Colonic mucosa (tissue), 4 donors: ENCODE results near the gene GJC3. TPM values are rescaled to one million over a fixed set of nuclear protein-coding genes. Genes with fewer than 3 reads are reported as not detected.
"Not testable (repeated sequence)": the region's sequence is repeated elsewhere in the genome, so short reads cannot be mapped to it uniquely, and the experiment has no call there.

Experiments
- DNase-seq: peaks from one replicate; pipeline ENCODE4 v3.0.0-alpha.2; 2020
- H3K27ac ChIP-seq: fragments of 200-600 bp; one replicate; pipeline ENCODE4 v1.8.0; 2021
- H3K27me3 ChIP-seq: fragments of 200-600 bp; one replicate; pipeline ENCODE4 v1.8.0; 2021
- H3K36me3 ChIP-seq: fragments of 200-600 bp; one replicate; pipeline ENCODE4 v1.8.0; 2021
- H3K4me1 ChIP-seq: fragments of 200-600 bp; one replicate; pipeline ENCODE4 v1.8.0; 2021; ENCODE audit warnings: mild to moderate bottlenecking
- H3K4me3 ChIP-seq: fragments of 200-600 bp; one replicate; pipeline ENCODE4 v1.8.0; 2021
- H3K9ac ChIP-seq, 2 donors: one replicate each; pipeline ENCODE4 v1.7.0; 2013; ENCODE audit warnings: control low read depth in 2 of 2, low read depth in 2 of 2, low read length in 2 of 2
- H3K9me3 ChIP-seq: fragments of 200-600 bp; one replicate; pipeline ENCODE4 v1.8.0; 2021
- intact Hi-C: fragments of 100-400 bp; cut with DNase I; formaldehyde crosslinking; loops from one replicate; pipeline ENCODE4 v1.14.1; 2022
- total RNA-seq, 2 donors: library from RNA; stranded (reverse); fragmentation: NEBNext Ultra II Directional in 1 of 2; extraction: Animal tissue kit (Norgen Biotek cat#: 25700) in 1 of 2; gene quantifications; one replicate each; pipeline ENCODE4 v1.2.1, GENCODE V29; 2021
- TF ChIP-seq, protein P1 (sequence below): fragments of 200-600 bp; IDR thresholded peaks from one replicate; pipeline ENCODE4 v1.8.0; 2022; ENCODE audit warnings: antibody characterized with exemption, mild to moderate bottlenecking
- donor health status: healthy.
- donor health status: DM: no; HTN: no; CAD: no.
- donor health status: DM: no; HTN: no; CAD: no.

GJC3 gene
- total RNA-seq, 2 donors from 2014 or later: not detected

GRCh38 chr7:99953649-99954048 is 24.2 kb upstream of the GJC3 start:
- H3K27ac ChIP-seq: no peak overlapping the region
- no peaks in the 10 kb centered on the region for H3K9me3 ChIP-seq
- H3K36me3 ChIP-seq: no peaks in the 10 kb centered on the region
- TF ChIP-seq, protein P1, sequence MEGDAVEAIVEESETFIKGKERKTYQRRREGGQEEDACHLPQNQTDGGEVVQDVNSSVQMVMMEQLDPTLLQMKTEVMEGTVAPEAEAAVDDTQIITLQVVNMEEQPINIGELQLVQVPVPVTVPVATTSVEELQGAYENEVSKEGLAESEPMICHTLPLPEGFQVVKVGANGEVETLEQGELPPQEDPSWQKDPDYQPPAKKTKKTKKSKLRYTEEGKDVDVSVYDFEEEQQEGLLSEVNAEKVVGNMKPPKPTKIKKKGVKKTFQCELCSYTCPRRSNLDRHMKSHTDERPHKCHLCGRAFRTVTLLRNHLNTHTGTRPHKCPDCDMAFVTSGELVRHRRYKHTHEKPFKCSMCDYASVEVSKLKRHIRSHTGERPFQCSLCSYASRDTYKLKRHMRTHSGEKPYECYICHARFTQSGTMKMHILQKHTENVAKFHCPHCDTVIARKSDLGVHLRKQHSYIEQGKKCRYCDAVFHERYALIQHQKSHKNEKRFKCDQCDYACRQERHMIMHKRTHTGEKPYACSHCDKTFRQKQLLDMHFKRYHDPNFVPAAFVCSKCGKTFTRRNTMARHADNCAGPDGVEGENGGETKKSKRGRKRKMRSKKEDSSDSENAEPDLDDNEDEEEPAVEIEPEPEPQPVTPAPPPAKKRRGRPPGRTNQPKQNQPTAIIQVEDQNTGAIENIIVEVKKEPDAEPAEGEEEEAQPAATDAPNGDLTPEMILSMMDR: no peak
- intact Hi-C loops: no loop called here
- DNase-seq: no peak
- no peak overlapping the region for H3K9ac ChIP-seq
- no peaks in the 10 kb centered on the region for H3K27me3 ChIP-seq
- no peaks in the 10 kb centered on the region for H3K4me1 ChIP-seq
- H3K4me3 ChIP-seq: no peak overlapping the region

DNA sequence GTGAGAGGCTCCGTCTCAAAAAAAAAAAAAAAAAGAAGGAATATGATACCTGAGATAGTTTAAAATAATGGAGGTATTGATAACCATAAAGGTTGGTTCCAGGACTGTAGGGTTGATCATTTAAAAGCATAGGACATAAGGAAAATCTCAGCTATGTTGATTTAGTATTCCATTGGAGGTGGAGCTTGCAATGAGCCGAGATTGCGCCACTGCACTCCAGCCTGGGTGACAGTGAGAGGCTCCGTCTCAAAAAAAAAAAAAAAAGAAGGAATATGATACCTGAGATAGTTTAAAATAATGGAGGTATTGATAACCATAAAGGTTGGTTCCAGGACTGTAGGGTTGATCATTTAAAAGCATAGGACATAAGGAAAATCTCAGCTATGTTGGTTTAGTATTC is 23.2 kb upstream of the GJC3 start:
- H3K27ac ChIP-seq, H3K4me3 ChIP-seq, DNase-seq, intact Hi-C loops, H3K4me1 ChIP-seq, H3K9me3 ChIP-seq, H3K27me3 ChIP-seq, H3K36me3 ChIP-seq, H3K9ac ChIP-seq: not testable (repeated sequence)

GRCh38 chr7:99950819-99951218 is 21.4 kb upstream of the GJC3 start:
- H3K4me1 ChIP-seq, H3K9ac ChIP-seq, H3K27ac ChIP-seq, DNase-seq, H3K36me3 ChIP-seq, intact Hi-C loops, H3K27me3 ChIP-seq, H3K4me3 ChIP-seq, H3K9me3 ChIP-seq: not testable (repeated sequence)

- H3K27me3 ChIP-seq: no peaks in the 10 kb centered on the region
- TF ChIP-seq, protein P1: no peak
- no peak overlapping the region for H3K27ac ChIP-seq
- H3K9ac ChIP-seq: no peak overlapping the region
- H3K9me3 ChIP-seq: no peaks in the 10 kb centered on the region
- no peak overlapping the region for H3K4me3 ChIP-seq
- no peaks in the 10 kb centered on the region for H3K36me3 ChIP-seq
- H3K4me1 ChIP-seq: no peaks in the 10 kb centered on the region
- no peak for DNase-seq
- intact Hi-C loops: no loop called here
Measured at GRCh38 chr7:99949645-99950228, 20.3 kb upstream of the GJC3 start.

- Histone ChIP-seq H3K4me1 (no peaks in the 10 kb centered on the region), H3K27me3 (no peaks in the 10 kb centered on the region), H3K36me3 (no peaks in the 10 kb centered on the region), H3K27ac (no peak overlapping the region), H3K9me3 (no peaks in the 10 kb centered on the region), H3K9ac (no peak overlapping the region), H3K4me3 (no peak overlapping the region)
- intact Hi-C loops: no loop called here
- TF ChIP-seq, protein P1: no peak
- DNase-seq: no peak
Measured at GRCh38 chr7:99947608-99948007, 18.2 kb upstream of the GJC3 start.

DNA sequence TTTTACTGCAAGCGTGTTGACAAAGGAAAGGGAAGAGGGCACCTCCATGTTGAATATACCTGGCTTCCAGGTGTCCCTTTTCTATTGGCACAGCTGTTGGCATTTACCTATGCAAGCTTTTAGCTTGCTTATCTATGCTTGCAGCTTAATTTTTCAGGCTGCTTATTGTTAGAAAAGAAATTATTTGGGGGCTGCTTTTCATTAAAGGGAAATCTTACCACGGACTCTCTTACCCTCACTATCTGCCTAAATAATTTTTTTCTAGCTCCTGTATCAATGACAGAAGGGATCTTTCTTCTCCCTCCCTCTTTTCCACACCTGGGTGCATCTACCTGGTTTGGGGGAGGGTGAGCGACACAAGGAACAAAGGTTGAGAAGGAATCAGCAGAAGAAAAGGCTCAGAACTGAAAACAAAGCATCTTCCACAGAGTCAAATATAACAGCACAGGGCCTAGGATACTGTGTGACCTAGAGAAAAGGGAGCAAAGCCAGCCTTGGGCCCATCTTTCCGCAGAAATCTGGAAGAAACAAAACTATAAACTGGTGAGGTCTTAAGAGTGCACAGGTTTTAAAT is 15.2 kb upstream of the GJC3 start:
- no peak overlapping the region for H3K27ac ChIP-seq
- no peaks in the 10 kb centered on the region for H3K27me3 ChIP-seq
- no peak overlapping the region for H3K9ac ChIP-seq
- intact Hi-C loops: no loop called here
- TF ChIP-seq, protein P1: no peak
- H3K4me1 ChIP-seq: no peaks in the 10 kb centered on the region
- no peak overlapping the region for H3K4me3 ChIP-seq
- H3K36me3 ChIP-seq: no peaks in the 10 kb centered on the region
- no peak for DNase-seq
- H3K9me3 ChIP-seq: no peaks in the 10 kb centered on the region
